SK-N-MC (cell line): Measurements from ENCODE around the gene ANXA5.

Experiments
- DNase-seq: peaks from one replicate; pipeline ENCODE4 v3.0.0-alpha.2; 2011; ENCODE audit warnings: low read depth, low spot score
- H3K27ac ChIP-seq: fragments of 200-600 bp; sonication (generic); 2 replicates; pipeline ENCODE4 v1.5.1; 2016; ENCODE audit warnings: mixed run types
- H3K36me3 ChIP-seq: fragments of 200-600 bp; sonication (generic); 2 replicates; pipeline ENCODE4 v1.6.1; 2017; ENCODE audit warnings: antibody characterized with exemption, low read length, mixed read lengths; ENCODE audit not compliant: insufficient read depth
- H3K4me3 ChIP-seq: fragments of 200-600 bp; sonication (generic); 2 replicates; pipeline ENCODE4 v1.5.1; 2016
- H3K9ac ChIP-seq: fragments of 200-600 bp; sonication (generic); 2 replicates; pipeline ENCODE4 v1.8.0; 2017; ENCODE audit warnings: mixed run types, mixed read lengths; ENCODE audit not compliant: insufficient read length
- H3K9me3 ChIP-seq: fragments of 200-600 bp; sonication (generic); 2 replicates; pipeline ENCODE4 v1.6.1; 2017; ENCODE audit warnings: low read depth, mild to moderate bottlenecking, antibody characterized with exemption, low read length, moderate library complexity, mixed read lengths
- EZH2 ChIP-seq: fragments of 200-600 bp; sonication (generic); IDR thresholded peaks from one replicate; pipeline ENCODE4 v1.6.1; 2017; ENCODE audit warnings: antibody characterized with exemption
- FOXP2 ChIP-seq: optimal IDR thresholded peaks from 2 replicates; pipeline ENCODE3; 2011; ENCODE audit warnings: mild to moderate bottlenecking, moderate library complexity; ENCODE audit not compliant: insufficient read depth; ENCODE audit errors: extremely low read length, control extremely low read depth
- POLR2AphosphoS5 ChIP-seq: IDR thresholded peaks from 2 replicates; pipeline ENCODE4 v1.6.1; 2012; ENCODE audit warnings: mild to moderate bottlenecking, low read depth, low read length, borderline replicate concordance

The ANXA5 gene

GRCh38 chr4:121705521-121705920, 8.7 kb upstream of the ANXA5 start:
- no peak for TF ChIP-seq POLR2AphosphoS5
- no peak for TF ChIP-seq EZH2
- TF ChIP-seq FOXP2 = no peak
- no peak overlapping the region for H3K4me3 ChIP-seq
- DNase-seq = no peak
- no peak overlapping the region for H3K27ac ChIP-seq
- no peaks in the 10 kb centered on the region for H3K9me3 ChIP-seq
- H3K9ac ChIP-seq = no peak overlapping the region
- no peaks in the 10 kb centered on the region for H3K36me3 ChIP-seq

- DNase-seq = no peak
Measured at GRCh38 chr4:121702136-121702535, 5.4 kb upstream of the ANXA5 start.

GRCh38 chr4:121701263-121701662, 4.5 kb upstream of the ANXA5 start:
- no peak overlapping the region for H3K9ac ChIP-seq
- no peaks in the 10 kb centered on the region for H3K36me3 ChIP-seq
- H3K27ac ChIP-seq = no peak overlapping the region
- H3K9me3 ChIP-seq = no peaks in the 10 kb centered on the region
- DNase-seq = no peak
- H3K4me3 ChIP-seq = no peak overlapping the region
- TF ChIP-seq EZH2 (no peak), POLR2AphosphoS5 (no peak), FOXP2 (no peak)

More at GRCh38 chr4:121702136-121702535, 5.4 kb upstream of the ANXA5 start:
- TF ChIP-seq FOXP2 (no peak), POLR2AphosphoS5 (no peak), EZH2 (no peak)
- Histone ChIP-seq H3K27ac (no peak overlapping the region), H3K9me3 (no peaks in the 10 kb centered on the region), H3K9ac (no peak overlapping the region), H3K4me3 (no peak overlapping the region), H3K36me3 (no peaks in the 10 kb centered on the region)

DNA sequence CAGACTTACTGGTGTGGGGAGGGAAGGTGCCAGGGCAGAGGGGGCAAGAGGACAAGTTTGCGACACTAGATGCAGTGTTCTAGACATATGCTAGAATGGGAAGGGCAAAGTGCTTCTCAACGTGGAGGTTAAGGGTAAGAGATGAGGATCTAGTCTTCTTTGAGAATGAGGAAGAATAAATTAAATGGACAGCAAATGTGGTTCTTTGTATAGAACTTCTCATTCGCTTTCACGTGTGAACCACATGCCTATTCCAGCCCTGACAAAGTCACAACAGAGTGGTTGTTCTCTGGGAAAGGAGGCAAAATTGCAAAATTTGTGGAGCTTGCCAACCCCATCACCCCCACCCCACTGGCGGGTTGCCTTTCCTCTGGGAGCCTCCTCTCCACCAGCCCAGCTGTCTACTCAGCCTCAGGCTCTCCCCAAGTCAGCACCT, 1.5 kb upstream of the ANXA5 start:
- H3K9me3 ChIP-seq = no peaks in the 10 kb centered on the region
- DNase-seq = no peak
- H3K27ac ChIP-seq = no peak overlapping the region
- no peak overlapping the region for H3K9ac ChIP-seq
- H3K4me3 ChIP-seq = no peak overlapping the region
- peaks cover 6% of the 10 kb centered on the region; the same call in 1 of the 2 replicates for H3K36me3 ChIP-seq
- TF ChIP-seq POLR2AphosphoS5 (no peak), EZH2 (no peak), FOXP2 (no peak)

DNA sequence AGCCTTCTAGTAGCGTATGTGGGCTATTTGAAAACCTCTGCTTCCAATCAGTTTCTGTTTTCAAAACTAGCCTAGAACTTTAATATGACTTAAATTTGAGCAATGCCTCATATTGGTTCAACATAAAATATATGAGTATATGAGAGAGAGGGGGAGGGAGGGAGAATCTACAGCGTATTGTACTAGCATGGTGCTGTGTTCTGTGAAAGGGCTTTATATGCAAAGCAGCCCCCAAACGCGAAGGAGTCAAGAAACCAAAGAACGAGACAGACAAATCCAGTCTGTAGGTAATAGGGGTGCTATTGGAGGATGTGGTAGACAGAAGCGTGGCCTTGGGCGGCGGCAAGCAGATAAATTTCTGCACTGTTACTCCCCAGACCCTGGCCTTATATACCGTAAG, 784 bp upstream of the ANXA5 start:
- Histone ChIP-seq H3K36me3 (peaks cover 6% of the 10 kb centered on the region; the same call in 1 of the 2 replicates), H3K9me3 (no peaks in the 10 kb centered on the region), H3K9ac (no peak overlapping the region), H3K4me3 (peak overlapping the region; percentile 94), H3K27ac (no peak overlapping the region)
- no peak for DNase-seq
- no peak for TF ChIP-seq POLR2AphosphoS5
- TF ChIP-seq FOXP2 = no peak
- TF ChIP-seq EZH2 = no peak

DNA sequence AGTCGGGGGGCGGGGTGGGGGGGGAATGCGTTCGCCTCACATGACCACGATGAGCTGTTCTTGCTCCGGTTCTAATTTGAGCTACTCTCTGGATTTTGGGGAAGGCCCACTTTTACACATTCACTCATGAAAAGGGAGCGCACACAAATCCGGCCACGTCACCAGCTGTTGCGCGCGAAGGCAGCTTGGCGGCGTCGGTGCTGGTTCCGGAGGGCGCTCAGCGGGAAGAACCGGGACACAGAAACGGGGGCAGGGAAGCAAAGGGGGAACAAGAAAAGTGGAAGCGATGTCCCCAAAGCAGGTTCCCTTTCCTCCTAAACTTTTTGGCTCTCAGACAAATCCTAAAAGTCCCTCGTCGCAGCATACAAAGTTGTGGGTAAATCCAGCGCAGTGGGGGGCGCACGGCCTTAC, 605 bp downstream of the ANXA5 start:
- H3K4me3 ChIP-seq = peak overlapping the region; percentile 94
- TF ChIP-seq FOXP2 = no peak
- no peak for TF ChIP-seq POLR2AphosphoS5
- no peak for TF ChIP-seq EZH2
- 0 out of 2 replicates have a peak overlapping the region, but pooled peaks have one; percentile 44 for H3K27ac ChIP-seq
- H3K36me3 ChIP-seq = peaks cover 11% of the 10 kb centered on the region; the same call in 1 of the 2 replicates
- no peak for DNase-seq
- peak overlapping the region; percentile 81 for H3K9ac ChIP-seq
- H3K9me3 ChIP-seq = no peaks in the 10 kb centered on the region

GRCh38 chr4:121693886-121694285, 2.9 kb downstream of the ANXA5 start:
- Histone ChIP-seq H3K9ac (no peak overlapping the region), H3K4me3 (no peak overlapping the region), H3K27ac (no peak overlapping the region), H3K36me3 (peaks cover 11% of the 10 kb centered on the region), H3K9me3 (no peaks in the 10 kb centered on the region)
- TF ChIP-seq EZH2 = no peak
- no peak for TF ChIP-seq POLR2AphosphoS5
- no peak for TF ChIP-seq FOXP2
- DNase-seq = no peak

DNA sequence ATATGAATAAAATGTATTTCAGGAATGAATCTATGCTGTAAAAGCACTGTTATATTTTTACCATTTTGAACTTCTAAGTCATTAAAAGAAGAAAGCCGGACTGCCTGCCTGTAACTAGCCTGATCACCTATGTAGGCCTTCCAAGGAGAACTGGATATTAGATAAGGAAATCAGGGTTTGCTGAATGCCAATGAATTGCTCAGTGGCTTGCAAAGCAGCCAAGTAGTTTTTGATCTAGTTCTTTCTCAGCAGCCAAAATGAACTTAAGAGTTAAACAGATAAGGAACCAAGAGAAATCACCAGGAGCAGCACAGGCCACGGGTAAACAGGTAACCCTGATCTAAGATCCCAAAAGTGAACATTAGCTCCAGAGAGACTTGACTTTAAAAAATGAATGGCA, 3.3 kb downstream of the ANXA5 start:
- DNase-seq = no peak
- H3K36me3 ChIP-seq = peaks cover 15% of the 10 kb centered on the region
- no peak for TF ChIP-seq FOXP2
- no peak for TF ChIP-seq POLR2AphosphoS5
- TF ChIP-seq EZH2 = no peak
- H3K9me3 ChIP-seq = no peaks in the 10 kb centered on the region
- no peak overlapping the region for H3K27ac ChIP-seq
- H3K4me3 ChIP-seq = no peak overlapping the region
- H3K9ac ChIP-seq = no peak overlapping the region

- H3K9me3 ChIP-seq = no peaks in the 10 kb centered on the region
- H3K9ac ChIP-seq = no peak overlapping the region
- peaks cover 22% of the 10 kb centered on the region for H3K36me3 ChIP-seq
- H3K27ac ChIP-seq = peak overlapping the region; percentile 4; the same call in 1 of the 2 replicates
- TF ChIP-seq FOXP2 = no peak
- no peak for TF ChIP-seq EZH2
- no peak for TF ChIP-seq POLR2AphosphoS5
- H3K4me3 ChIP-seq = peak overlapping the region; percentile 56; the same call in 1 of the 2 replicates
- DNase-seq = no peak
Measured at GRCh38 chr4:121692261-121692660, 4.5 kb downstream of the ANXA5 start.
